SK-N-SH (cell line): ENCODE measurements around the gene FANCL. TPM values are rescaled to one million over a fixed set of nuclear protein-coding genes. Genes with fewer than 3 reads are reported as not detected.

Source experiments
- CTCF ChIA-PET: fragments of 300-600, 350-600 bp; formaldehyde crosslinking; extraction: SDS; loops from one replicate; lab custom pipeline; 2021; lab: Yijun Ruan, JAX
- POLR2A ChIA-PET: fragments of 350-600 bp; sonication (Branson Sonifier 250); formaldehyde crosslinking; extraction: SDS; loops from one replicate; lab custom pipeline; 2020; ENCODE audit warnings: antibody characterized with exemption, inconsistent platforms; lab: Yijun Ruan, JAX
- DNase-seq: peaks from one replicate; pipeline ENCODE4 v3.0.0; 2012
- H2AFZ ChIP-seq: fragments of 200-600 bp; sonication (generic); 2 replicates; pipeline ENCODE4 v1.8.1; 2016; ENCODE audit warnings: antibody characterized with exemption, mild to moderate bottlenecking, low read depth
- H3F3A ChIP-seq: fragments of 200-600 bp; sonication (generic); replicated peaks from 2 replicates; pipeline ENCODE3; 2016; ENCODE audit warnings: antibody characterized with exemption, mild to moderate bottlenecking; ENCODE audit not compliant: insufficient read depth
- H3K27ac ChIP-seq, 2 experiments: fragments of 200-500 bp in 1 of 2; fragments of 200-600 bp in 1 of 2; sonication (Bioruptor generic) in 1 of 2; sonication (generic), shearing (Covaris generic) in 1 of 2; 2 replicates each; pipeline versions ENCODE4 v1.5.1 to v1.6.1; 2014 to 2016; ENCODE audit warnings: low read depth in 2 of 2, inconsistent platforms in 1 of 2, low read length in 1 of 2, mild to moderate bottlenecking in 1 of 2, mixed read lengths in 1 of 2
- H3K27me3 ChIP-seq: fragments of 200-600 bp; sonication (generic), shearing (Covaris generic); 2 replicates; pipeline ENCODE4 v1.6.1; 2016; ENCODE audit warnings: mixed run types; ENCODE audit not compliant: insufficient read depth
- H3K36me3 ChIP-seq, 2 experiments: fragments of 200-500 bp in 1 of 2; fragments of 200-600 bp in 1 of 2; sonication (Bioruptor generic) in 1 of 2; sonication (generic) in 1 of 2; replicated peaks in 1 of 2; 2 replicates each; pipeline versions ENCODE3 to v1.5.1; 2014 to 2016; ENCODE audit warnings: low read length in 1 of 2, mild to moderate bottlenecking in 1 of 2; ENCODE audit not compliant: insufficient read depth in 2 of 2, control insufficient read depth in 1 of 2
- H3K4me1 ChIP-seq, 2 experiments: fragments of 200-500 bp in 1 of 2; fragments of 200-600 bp in 1 of 2; sonication (Bioruptor generic) in 1 of 2; sonication (generic), shearing (Covaris generic) in 1 of 2; 2 replicates each; pipeline versions ENCODE4 v1.5.1 to v1.6.1; 2014 to 2016; ENCODE audit warnings: low read depth in 1 of 2, low read length in 1 of 2, mixed run types in 1 of 2; ENCODE audit not compliant: insufficient read depth in 2 of 2, control insufficient read depth in 1 of 2
- H3K4me2 ChIP-seq: fragments of 200-600 bp; sonication (generic), shearing (Covaris generic); 2 replicates; pipeline ENCODE4 v1.6.1; 2017; ENCODE audit warnings: mixed run types
- H3K4me3 ChIP-seq, 2 experiments: fragments of 200-500 bp in 1 of 2; fragments of 200-600 bp in 1 of 2; sonication (Bioruptor generic) in 1 of 2; sonication (generic), shearing (Covaris generic) in 1 of 2; 2 replicates each; pipeline versions ENCODE4 v1.5.1 to v1.8.1; 2014 to 2016; ENCODE audit warnings: low read depth in 2 of 2, inconsistent platforms in 1 of 2, low read length in 1 of 2, mild to moderate bottlenecking in 1 of 2, mixed read lengths in 1 of 2, moderate library complexity in 1 of 2
- H3K79me2 ChIP-seq: fragments of 200-600 bp; sonication (generic); 2 replicates; pipeline ENCODE4 v1.8.1; 2017; ENCODE audit warnings: mild to moderate bottlenecking; ENCODE audit not compliant: insufficient read depth
- H3K9ac ChIP-seq: fragments of 200-600 bp; sonication (generic); 2 replicates; pipeline ENCODE4 v1.6.1; 2017; ENCODE audit warnings: mixed run types
- H3K9me2 ChIP-seq: fragments of 200-600 bp; sonication (generic); 2 replicates; pipeline ENCODE4 v1.6.1; 2017; ENCODE audit warnings: mixed run types
- H3K9me3 ChIP-seq: fragments of 200-600 bp; sonication (generic); 2 replicates; pipeline ENCODE4 v1.6.1; 2017; ENCODE audit warnings: mixed run types, mild to moderate bottlenecking, moderate library complexity
- H4K20me1 ChIP-seq: fragments of 200-600 bp; sonication (generic); 2 replicates; pipeline ENCODE4 v1.6.1; 2017; ENCODE audit warnings: mild to moderate bottlenecking, mixed run types; ENCODE audit not compliant: insufficient read depth
- CHD2 ChIP-seq: fragments of 150-350 bp; IDR thresholded peaks from 2 replicates; pipeline ENCODE4 v1.6.1; 2018; ENCODE audit warnings: low read length; ENCODE audit not compliant: partially characterized antibody
- ELF1 ChIP-seq: IDR thresholded peaks from 2 replicates; pipeline ENCODE4 v1.4.0; 2012
- EP300 ChIP-seq, 2 experiments: IDR thresholded peaks; 2 replicates each; pipeline versions ENCODE4 v1.4.0 to v1.6.1; 2012; ENCODE audit warnings: borderline replicate concordance in 1 of 2, low read depth in 1 of 2, low read length in 1 of 2
- EZH2phosphoT487 ChIP-seq: fragments of 200-600 bp; sonication (generic); IDR thresholded peaks from 2 replicates; pipeline ENCODE4 v1.6.1; 2017; ENCODE audit warnings: low read depth, mixed run types, mild to moderate bottlenecking, antibody characterized with exemption, moderate library complexity, borderline replicate concordance
- FOXJ3 ChIP-seq: sonication (generic); formaldehyde crosslinking; IDR thresholded peaks from 2 replicates; pipeline ENCODE4 v1.5.1; 2020; ENCODE audit warnings: mild to moderate bottlenecking, missing genetic modification reagents
- GABPA ChIP-seq: IDR thresholded peaks from 2 replicates; pipeline ENCODE4 v1.4.0; 2012; ENCODE audit warnings: low read depth, mild to moderate bottlenecking
- IRF3 ChIP-seq: fragments of 150-350 bp; IDR thresholded peaks from 2 replicates; pipeline ENCODE4 v1.6.1; 2016; ENCODE audit warnings: mild to moderate bottlenecking, low read depth, low read length
- JUND ChIP-seq: IDR thresholded peaks from 2 replicates; pipeline ENCODE4 v1.4.0; 2012
- MAX ChIP-seq: IDR thresholded peaks from 2 replicates; pipeline ENCODE4 v1.4.0; 2012; ENCODE audit warnings: low read depth
- MEF2A ChIP-seq: IDR thresholded peaks from 2 replicates; pipeline ENCODE4 v1.4.0; 2012; ENCODE audit warnings: low read depth, borderline replicate concordance
- MXI1 ChIP-seq: IDR thresholded peaks from 2 replicates; pipeline ENCODE4 v1.6.1; 2012; ENCODE audit warnings: mild to moderate bottlenecking, low read depth, low read length, improper control_type of control experiment
- NFIC ChIP-seq: IDR thresholded peaks from 2 replicates; pipeline ENCODE4 v1.4.0; 2012; ENCODE audit warnings: borderline replicate concordance
- NRF1 ChIP-seq: IDR thresholded peaks from 2 replicates; pipeline ENCODE4 v1.6.1; 2012; ENCODE audit warnings: low read depth, mild to moderate bottlenecking, low read length
- POLR2AphosphoS5 ChIP-seq: IDR thresholded peaks from 2 replicates; pipeline ENCODE4 v1.6.1; 2012; ENCODE audit warnings: low read depth, low read length
- RCOR1 ChIP-seq: fragments of 150-350 bp; IDR thresholded peaks from 2 replicates; pipeline ENCODE4 v1.6.1; 2017; ENCODE audit warnings: antibody characterized with exemption, low read length
- REST ChIP-seq: IDR thresholded peaks from 2 replicates; pipeline ENCODE4 v1.6.1; 2012; ENCODE audit warnings: mild to moderate bottlenecking, low read depth, low read length, moderate library complexity
- RFX5 ChIP-seq: IDR thresholded peaks from 2 replicates; pipeline ENCODE4 v1.6.1; 2012; ENCODE audit warnings: mild to moderate bottlenecking, improper control_type of control experiment, low read length
- RXRA ChIP-seq: IDR thresholded peaks from 2 replicates; pipeline ENCODE4 v1.4.0; 2012; ENCODE audit warnings: low read depth, mild to moderate bottlenecking, borderline replicate concordance
- TAF1 ChIP-seq: IDR thresholded peaks from 2 replicates; pipeline ENCODE4 v1.6.1; 2012; ENCODE audit warnings: low read depth, mild to moderate bottlenecking, low read length, moderate library complexity, borderline replicate concordance
- TCF12 ChIP-seq: IDR thresholded peaks from 2 replicates; pipeline ENCODE4 v1.4.0; 2012
- USF2 ChIP-seq: fragments of 150-350 bp; IDR thresholded peaks from 2 replicates; pipeline ENCODE4 v1.6.1; 2017; ENCODE audit warnings: antibody characterized with exemption, low read length, low read depth, borderline replicate concordance
- WGBS: methylation state at CpG from one replicate; pipeline ENCODE4 v1.1.6; 2017; ENCODE audit warnings: low lambda C conversion rate; 5-methylcytosine and 5-hydroxymethylcytosine counted together
- polyA plus RNA-seq, 3 experiments: library from polyadenylated mRNA; depleted of rRNA; stranded (reverse); fragments of >200 nt; gene quantifications; 2 replicates each; pipeline ENCODE4 v1.2.3, GENCODE V29; 2012

FANCL gene
- polyA plus RNA-seq, 1 of the 3 experiments (the other 2 are of a cell fraction) = 11.8 TPM

GRCh38 chr2:58227171-58227917 lies 13.8 kb downstream of the FANCL start:
- CTCF ChIA-PET = no interaction called here
- no peak overlapping the region for H3K27ac ChIP-seq

GRCh38 chr2:58221909-58222308 lies 19.2 kb downstream of the FANCL start:
- no peak for TF ChIP-seq MXI1
- TF ChIP-seq MEF2A = no peak
- TF ChIP-seq REST = no peak
- TF ChIP-seq JUND = no peak
- no peak for TF ChIP-seq TAF1
- no peak for TF ChIP-seq USF2
- no peak for TF ChIP-seq RCOR1
- no peak for TF ChIP-seq ELF1
- TF ChIP-seq TCF12 = no peak
- no peak for TF ChIP-seq NFIC
- TF ChIP-seq POLR2AphosphoS5 = no peak
- no peak for TF ChIP-seq GABPA
- no peak for TF ChIP-seq MAX
- TF ChIP-seq EP300 (IDR thresholded peaks at IDR 0.05; ENCODE audit: borderline replicate concordance in 1 of 2, low read depth in 1 of 2, low read length in 1 of 2) = no peak
- no peak for TF ChIP-seq CHD2
- no peak for TF ChIP-seq RFX5
- no peak for TF ChIP-seq EZH2phosphoT487
- no peak overlapping the region for H3K4me3 ChIP-seq
- peaks cover 15% of the 10 kb centered on the region for H3F3A ChIP-seq
- no peaks in the 10 kb centered on the region for H3K9me2 ChIP-seq
- H3K9me3 ChIP-seq = no peaks in the 10 kb centered on the region
- CTCF ChIA-PET = no interaction called here
- no peak overlapping the region for H3K4me2 ChIP-seq
- H3K27me3 ChIP-seq = no peaks in the 10 kb centered on the region
- no peak for DNase-seq
- no peaks in the 10 kb centered on the region for H4K20me1 ChIP-seq
- POLR2A ChIA-PET = no interaction called here
- peaks cover 0 to 8% of the 10 kb centered on the region in 2 experiments; a peak in 1 of 4 replicates for H3K4me1 ChIP-seq
- no peak overlapping the region for H3K9ac ChIP-seq
- H3K36me3 ChIP-seq = peaks cover 17 to 25% of the 10 kb centered on the region in 2 experiments
- WGBS = 47% methylated on average over 2 of the region's 2 CpGs
- H3K27ac ChIP-seq = no peak overlapping the region; a peak in 1 of 4 replicates
- peak overlapping the region; percentile 68; the same call in 1 of the 2 replicates for H2AFZ ChIP-seq
- no peaks in the 10 kb centered on the region for H3K79me2 ChIP-seq

More at GRCh38 chr2:58227171-58227917, 13.8 kb downstream of the FANCL start:
- no peak overlapping the region for H3K9ac ChIP-seq
- H3K4me3 ChIP-seq = no peak overlapping the region
- peaks cover 8 to 15% of the 10 kb centered on the region in 2 experiments for H3K36me3 ChIP-seq
- H3K9me3 ChIP-seq = no peaks in the 10 kb centered on the region
- H3K4me1 ChIP-seq = peaks cover 0 to 1% of the 10 kb centered on the region in 2 experiments; a peak in 1 of 4 replicates
- no peaks in the 10 kb centered on the region for H3F3A ChIP-seq
- H2AFZ ChIP-seq = no peak overlapping the region
- no peak for TF ChIP-seq EZH2phosphoT487
- no peak for TF ChIP-seq FOXJ3 (CRISPR knock-in tag)
- no peak for TF ChIP-seq EP300 (IDR thresholded peaks at IDR 0.05; ENCODE audit: borderline replicate concordance in 1 of 2, low read depth in 1 of 2, low read length in 1 of 2)
- TF ChIP-seq IRF3 = no peak
- no peak for TF ChIP-seq RCOR1
- TF ChIP-seq POLR2AphosphoS5 = no peak
- no peak for TF ChIP-seq RXRA
- TF ChIP-seq NRF1 = no peak
- H3K79me2 ChIP-seq = peaks cover 7% of the 10 kb centered on the region
- no peak overlapping the region for H3K4me2 ChIP-seq
- over 99% methylated on average over 16 of the region's 16 CpGs for WGBS
- no peaks in the 10 kb centered on the region for H3K9me2 ChIP-seq
- H3K27me3 ChIP-seq = no peaks in the 10 kb centered on the region
- POLR2A ChIA-PET = no interaction called here
- DNase-seq = no peak
- no peaks in the 10 kb centered on the region for H4K20me1 ChIP-seq
